CD4-positive, alpha-beta T cell (primary cell): ENCODE measurements around the gene RNU7-1. TPM values are rescaled to one million over a fixed set of nuclear protein-coding genes. Genes with fewer than 3 reads are reported as not detected.

Experiments used
- ATAC-seq: fragments of 200-7000 bp; cut with Tn5 transposase; one replicate; pipeline ENCODE4 v1.10.0; 2022; ENCODE audit warnings: mild to moderate bottlenecking; ENCODE audit not compliant: poor library complexity
- CTCF ChIA-PET: fragments of 350-600 bp; sonication (Branson Sonifier 250); formaldehyde crosslinking; loops from one replicate; lab custom pipeline; 2021; ENCODE audit warnings: antibody characterized with exemption, inconsistent platforms; lab: Charles Lee
- POLR2A ChIA-PET: fragments of 350-600 bp; sonication (Branson Sonifier 250); formaldehyde crosslinking; loops from one replicate; lab custom pipeline; 2021; ENCODE audit warnings: antibody characterized with exemption, inconsistent platforms; lab: Charles Lee
- DNase-seq, 14 experiments: peaks; one replicate each; pipeline ENCODE4 v3.0.0-alpha.2; 2013 to 2020; ENCODE audit warnings: mixed read lengths in 2 of 14
- H3K27ac ChIP-seq, 2 donors: one replicate each; pipeline versions ENCODE4 v1.5.1 to v1.7.0; 2013; ENCODE audit warnings: low read length in 2 of 2, low read depth in 1 of 2, mild to moderate bottlenecking in 1 of 2
- H3K27me3 ChIP-seq, 2 experiments: 1 replicate in 1 of 2; 2 replicates in 1 of 2; pipeline versions ENCODE4 v1.6.1 to v1.7.0; 2013; ENCODE audit warnings: low read length in 2 of 2, control low read depth in 1 of 2, mild to moderate bottlenecking in 1 of 2, moderate library complexity in 1 of 2; ENCODE audit not compliant: insufficient read depth in 2 of 2, control insufficient read depth in 1 of 2
- H3K36me3 ChIP-seq: one replicate; pipeline ENCODE4 v1.6.1; 2013; ENCODE audit warnings: low read length, control low read depth; ENCODE audit not compliant: insufficient read depth
- H3K4me1 ChIP-seq: one replicate; pipeline ENCODE4 v1.6.1; 2013; ENCODE audit warnings: low read length, control low read depth; ENCODE audit not compliant: insufficient read depth
- H3K4me3 ChIP-seq: one replicate; pipeline ENCODE4 v1.5.1; 2013; ENCODE audit warnings: mild to moderate bottlenecking, low read length, moderate library complexity
- H3K9me3 ChIP-seq, 2 experiments: 1 replicate in 1 of 2; 2 replicates in 1 of 2; pipeline versions ENCODE4 v1.6.1 to v1.7.0; 2013; ENCODE audit warnings: low read length in 2 of 2, mild to moderate bottlenecking in 2 of 2, control low read depth in 1 of 2, moderate library complexity in 1 of 2; ENCODE audit not compliant: control insufficient read depth in 1 of 2, insufficient read depth in 1 of 2
- H3K27ac Mint-ChIP-seq: one replicate; pipeline ENCODE4 v1.8.0; 2020; ENCODE audit warnings: mixed read lengths
- H3K27me3 Mint-ChIP-seq: one replicate; pipeline ENCODE4 v1.8.0; 2021; ENCODE audit warnings: mixed read lengths
- H3K36me3 Mint-ChIP-seq: one replicate; pipeline ENCODE4 v1.8.0; 2021; ENCODE audit warnings: low read depth, mixed read lengths
- H3K4me1 Mint-ChIP-seq: one replicate; pipeline ENCODE4 v1.8.0; 2021; ENCODE audit warnings: low read depth, mixed read lengths
- H3K4me3 Mint-ChIP-seq: one replicate; pipeline ENCODE4 v1.8.0; 2020; ENCODE audit warnings: mild to moderate bottlenecking, mixed read lengths
- H3K9me3 Mint-ChIP-seq: one replicate; pipeline ENCODE4 v1.8.0; 2020; ENCODE audit warnings: mixed read lengths
- intact Hi-C, 2 experiments: fragments of 100-400 bp; cut with DNase I in 1 of 2; cut with micrococcal nuclease in 1 of 2; formaldehyde crosslinking; loops; one replicate each; pipeline versions ENCODE4 v1.15.1 to v1.9.0; 2023 to 2025; cut with DNase I, micrococcal nuclease
- total RNA-seq, 174 experiments: library from RNA in 2 of 174; stranded (reverse) in 2 of 174; gene quantifications; one replicate each; pipeline ENCODE4 v1.2.3 and lab custom pipeline; 2021 to 2026
- TF ChIP-seq, protein P1 (sequence below): fragments of 200-600 bp; IDR thresholded peaks from one replicate; pipeline ENCODE4 v1.8.0; 2022; ENCODE audit warnings: antibody characterized with exemption, mild to moderate bottlenecking

Gene RNU7-1
- total RNA-seq, 2 experiments from 2014 or later = not detected

- no peaks in the 10 kb centered on the region for H3K9me3 ChIP-seq
- peaks cover 26% of the 10 kb centered on the region for H3K4me1 ChIP-seq
- TF ChIP-seq, protein P1, sequence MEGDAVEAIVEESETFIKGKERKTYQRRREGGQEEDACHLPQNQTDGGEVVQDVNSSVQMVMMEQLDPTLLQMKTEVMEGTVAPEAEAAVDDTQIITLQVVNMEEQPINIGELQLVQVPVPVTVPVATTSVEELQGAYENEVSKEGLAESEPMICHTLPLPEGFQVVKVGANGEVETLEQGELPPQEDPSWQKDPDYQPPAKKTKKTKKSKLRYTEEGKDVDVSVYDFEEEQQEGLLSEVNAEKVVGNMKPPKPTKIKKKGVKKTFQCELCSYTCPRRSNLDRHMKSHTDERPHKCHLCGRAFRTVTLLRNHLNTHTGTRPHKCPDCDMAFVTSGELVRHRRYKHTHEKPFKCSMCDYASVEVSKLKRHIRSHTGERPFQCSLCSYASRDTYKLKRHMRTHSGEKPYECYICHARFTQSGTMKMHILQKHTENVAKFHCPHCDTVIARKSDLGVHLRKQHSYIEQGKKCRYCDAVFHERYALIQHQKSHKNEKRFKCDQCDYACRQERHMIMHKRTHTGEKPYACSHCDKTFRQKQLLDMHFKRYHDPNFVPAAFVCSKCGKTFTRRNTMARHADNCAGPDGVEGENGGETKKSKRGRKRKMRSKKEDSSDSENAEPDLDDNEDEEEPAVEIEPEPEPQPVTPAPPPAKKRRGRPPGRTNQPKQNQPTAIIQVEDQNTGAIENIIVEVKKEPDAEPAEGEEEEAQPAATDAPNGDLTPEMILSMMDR = no peak
- H3K27ac ChIP-seq = no peak overlapping the region
- H3K4me3 Mint-ChIP-seq = no peak overlapping the region
- peaks cover 19% of the 10 kb centered on the region for H3K4me1 Mint-ChIP-seq
- ChIA-PET POLR2A (interaction anchor here (0.5 to 3.7 kb wide), 7 partner anchors 18 to 115 kb away, joined by 3 to 19 read pairs (median 8); partner anchors contain the start of genes C12orf57, RNU7-1, SPSB2 and USP5), CTCF (interaction anchor here (0.5 to 3.1 kb wide), 5 partner anchors 18 to 228 kb away, joined by 3 to 30 read pairs (median 4); no protein-coding TSS in a partner anchor)
- H3K4me3 ChIP-seq = no peak overlapping the region
- no peaks in the 10 kb centered on the region for H3K36me3 ChIP-seq
- H3K27ac Mint-ChIP-seq = no peak overlapping the region
- no peaks in the 10 kb centered on the region for H3K27me3 Mint-ChIP-seq
- peaks cover 8% of the 10 kb centered on the region for H3K36me3 Mint-ChIP-seq
- no peaks in the 10 kb centered on the region for H3K9me3 Mint-ChIP-seq
- ATAC-seq (no peak), DNase-seq (no peak)
- no peaks in the 10 kb centered on the region for H3K27me3 ChIP-seq
- intact Hi-C loops = loop anchor here (5.0 to 10.0 kb wide), 2 partner anchors 37 to 285 kb away; partner anchors contain the start of gene SPSB2 (in 1 of the 2)
These were observed 34.0 kb upstream of the RNU7-1 start for GRCh38 chr12:6909421-6910145.

GRCh38 chr12:6912164-6912935 is 31.3 kb upstream of the RNU7-1 start:
- Histone ChIP-seq H3K27me3 (no peaks in the 10 kb centered on the region), H3K4me3 (no peak overlapping the region), H3K36me3 (peaks cover 14% of the 10 kb centered on the region), H3K4me1 (peaks cover 32% of the 10 kb centered on the region), H3K27ac (no peak overlapping the region), H3K9me3 (no peaks in the 10 kb centered on the region)
- POLR2A ChIA-PET = interaction anchor here (0.9 to 5.4 kb wide), 4 partner anchors 7 to 188 kb away, joined by 3 to 35 read pairs (median 19); partner anchors contain the start of genes C12orf57, COPS7A, LRRC23 and RNU7-1
- intact Hi-C loops = loop anchor here in 1 of 2 experiments (5.0 kb wide), 1 partner anchor 40 kb away; the partner anchor contains the start of gene SPSB2
- Mint-ChIP-seq H3K9me3 (no peaks in the 10 kb centered on the region), H3K27ac (peak overlapping the region; percentile 82), H3K36me3 (peaks cover 23% of the 10 kb centered on the region), H3K4me1 (peaks cover 31% of the 10 kb centered on the region), H3K27me3 (no peaks in the 10 kb centered on the region), H3K4me3 (peak overlapping the region; percentile 84)
- ATAC-seq (no peak), DNase-seq (no peak)
- TF ChIP-seq, protein P1 = no peak
- CTCF ChIA-PET = interaction anchor here (1.3 to 3.4 kb wide), 5 partner anchors 21 to 201 kb away, joined by 3 to 36 read pairs (median 4); partner anchors contain the start of gene SPSB2
